GM15510 (cell line): Measurements from ENCODE around the gene SETD4.

Experiments used
- POLR2A ChIP-seq: IDR thresholded peaks from 3 replicates; pipeline ENCODE4 v1.6.1; 2011; ENCODE audit warnings: borderline replicate concordance; ENCODE audit not compliant: insufficient read length; ENCODE audit errors: extremely low read depth

SETD4 gene, protein sequence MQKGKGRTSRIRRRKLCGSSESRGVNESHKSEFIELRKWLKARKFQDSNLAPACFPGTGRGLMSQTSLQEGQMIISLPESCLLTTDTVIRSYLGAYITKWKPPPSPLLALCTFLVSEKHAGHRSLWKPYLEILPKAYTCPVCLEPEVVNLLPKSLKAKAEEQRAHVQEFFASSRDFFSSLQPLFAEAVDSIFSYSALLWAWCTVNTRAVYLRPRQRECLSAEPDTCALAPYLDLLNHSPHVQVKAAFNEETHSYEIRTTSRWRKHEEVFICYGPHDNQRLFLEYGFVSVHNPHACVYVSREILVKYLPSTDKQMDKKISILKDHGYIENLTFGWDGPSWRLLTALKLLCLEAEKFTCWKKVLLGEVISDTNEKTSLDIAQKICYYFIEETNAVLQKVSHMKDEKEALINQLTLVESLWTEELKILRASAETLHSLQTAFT

DNA sequence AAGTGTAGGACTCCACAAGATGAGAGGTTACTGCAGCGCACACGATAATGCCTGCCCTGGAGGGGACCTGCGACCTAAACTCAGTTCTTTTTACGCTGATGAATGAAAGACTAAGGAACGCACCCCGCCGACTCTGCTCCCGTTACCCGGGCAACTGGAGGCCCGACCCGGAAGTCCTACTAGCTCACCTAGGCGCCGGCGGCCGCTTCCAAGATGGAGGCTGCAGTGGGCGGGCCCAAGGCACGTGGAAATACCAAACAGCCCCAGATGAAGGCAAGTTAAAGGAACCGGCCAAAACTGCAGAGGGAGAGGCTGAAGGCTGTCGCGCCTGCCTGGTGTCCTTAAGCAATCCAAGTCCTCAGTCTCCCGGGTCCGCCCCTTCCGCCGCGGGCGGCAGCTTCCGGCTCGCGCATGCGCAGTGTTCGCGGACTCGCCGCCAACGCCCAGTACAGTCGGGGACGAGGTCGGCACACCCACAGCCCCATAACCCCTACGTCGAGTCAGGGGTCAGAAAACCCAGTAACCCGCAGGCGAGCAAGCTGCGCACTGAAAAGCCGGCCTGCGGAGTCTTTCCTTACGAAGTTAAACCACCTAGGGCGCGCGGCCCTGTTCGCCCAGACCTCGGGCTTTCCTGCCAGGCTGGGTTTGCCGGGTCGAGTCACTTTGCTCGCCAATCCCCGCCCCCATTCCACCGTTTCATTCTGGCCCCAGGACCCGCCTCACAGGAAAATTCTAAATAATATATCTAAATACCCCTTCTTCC, at the start of gene SETD4:
TSS of gene SETD4 (minus strand) at position 368 of the 763 bp plus-strand sequence. CDS start 1,638 bp downstream, outside the sequence.
- peak; percentile 91 for TF ChIP-seq POLR2A

- no peak for TF ChIP-seq POLR2A
Observed at GRCh38 chr21:36109868-36110267, 49.5 kb upstream of the SETD4 start.

GRCh38 chr21:36105327-36105842, 45.1 kb upstream of the SETD4 start:
- TF ChIP-seq POLR2A: no peak

DNA sequence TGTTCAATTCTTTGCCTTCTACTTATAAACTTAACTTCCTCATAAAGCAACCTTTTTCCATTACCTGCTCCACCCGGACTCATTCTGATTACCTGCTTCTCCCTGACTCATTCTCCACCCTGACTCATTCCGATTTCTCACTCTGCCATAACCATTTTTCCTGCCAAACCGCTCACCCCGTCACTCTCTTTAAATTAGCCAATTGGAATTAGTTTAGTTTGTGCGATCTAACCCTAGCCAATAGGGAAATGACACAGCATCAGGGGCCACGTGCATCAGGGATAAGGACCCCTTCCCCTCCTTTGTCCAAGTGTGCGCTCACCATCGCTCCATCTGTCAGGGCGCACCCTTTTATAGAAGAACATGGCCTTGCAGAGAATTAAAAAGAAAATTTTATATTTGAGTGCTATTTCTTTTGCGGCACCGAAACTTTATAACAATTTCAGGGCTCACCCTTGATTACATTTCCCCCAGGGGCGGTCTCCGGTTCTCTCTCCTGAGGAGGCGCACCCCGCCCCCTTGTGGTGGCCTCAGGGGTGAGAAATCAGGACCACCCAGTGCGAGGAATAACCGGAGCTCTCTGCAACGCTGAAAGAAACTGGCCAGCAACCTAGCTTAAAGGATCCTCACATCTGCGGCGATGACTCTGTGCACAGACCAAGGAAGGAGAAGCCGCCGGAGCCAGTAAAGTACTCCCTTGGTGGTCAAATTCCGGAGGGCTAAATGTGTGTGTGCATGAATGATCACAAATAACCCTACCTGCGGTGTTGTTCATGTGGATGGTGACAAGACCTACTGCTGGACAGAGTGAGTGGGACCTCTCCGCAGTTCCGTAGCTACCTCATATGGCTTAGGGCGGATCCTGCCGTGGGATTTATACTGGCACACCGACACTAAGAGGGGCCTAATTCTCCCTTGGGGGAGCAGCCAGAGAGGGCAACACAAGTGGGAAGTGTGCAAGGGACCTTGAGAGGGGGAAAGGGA, 44.3 kb upstream of the SETD4 start:
- TF ChIP-seq POLR2A: no peak

- no peak for TF ChIP-seq POLR2A
Observed at GRCh38 chr21:36103434-36103833, 43.1 kb upstream of the SETD4 start.

- no peak for TF ChIP-seq POLR2A
Observed at GRCh38 chr21:36100971-36101641, 40.8 kb upstream of the SETD4 start.

GRCh38 chr21:36099000-36099399, 38.7 kb upstream of the SETD4 start:
- TF ChIP-seq POLR2A: no peak

DNA sequence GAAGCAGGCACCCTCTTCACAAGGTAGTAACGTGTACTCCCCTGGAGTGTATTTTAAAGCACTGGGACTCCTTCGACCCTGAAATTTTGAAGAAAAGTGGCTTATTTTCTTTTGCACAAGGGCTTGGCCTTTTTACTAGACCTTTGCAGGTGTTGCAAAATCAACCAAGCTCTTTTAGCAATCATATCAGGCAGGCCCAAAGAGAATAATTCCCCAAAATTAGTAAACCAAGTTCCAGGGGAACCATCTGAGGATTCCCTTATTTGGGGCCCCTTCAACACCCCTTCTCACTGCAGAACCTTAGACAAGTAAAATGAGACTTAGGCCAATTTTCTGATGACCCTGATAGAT, 37.8 kb upstream of the SETD4 start:
- TF ChIP-seq POLR2A: no peak

DNA sequence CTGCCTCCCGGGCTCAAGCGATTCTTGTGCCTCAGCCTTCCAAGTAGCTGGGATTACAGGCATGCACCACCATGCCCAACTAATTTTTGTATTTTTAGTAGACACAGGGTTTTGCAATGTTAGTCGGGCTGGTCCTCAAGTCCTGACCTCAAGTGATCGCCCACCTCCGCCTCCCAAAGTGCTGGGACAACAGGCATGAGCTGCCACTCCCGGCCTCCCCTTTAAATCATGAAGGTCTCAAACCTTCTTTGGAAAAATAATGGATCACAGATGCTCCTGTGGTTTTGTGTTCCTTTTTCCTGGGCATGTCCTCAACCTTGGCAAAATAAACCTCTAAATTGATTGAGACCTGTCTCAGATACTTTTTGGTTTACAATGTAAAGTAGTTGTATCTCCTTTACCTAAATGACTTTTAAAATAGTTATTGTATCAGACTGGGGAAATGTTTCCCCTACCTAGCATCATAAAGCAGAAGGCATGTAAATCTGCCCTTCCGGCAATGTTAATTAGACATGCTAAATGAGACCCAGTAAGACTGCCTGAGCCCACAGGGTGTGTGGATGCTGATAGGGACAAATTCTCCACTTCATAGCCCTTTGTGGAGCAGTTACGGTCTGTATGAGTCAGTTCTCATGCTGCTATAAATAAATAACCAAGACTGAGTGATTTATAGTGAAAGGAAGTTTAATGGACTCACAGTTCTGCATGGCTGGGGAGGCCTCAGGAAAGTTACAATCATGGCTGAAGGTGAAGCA, 37.3 kb upstream of the SETD4 start:
- no peak for TF ChIP-seq POLR2A

- no peak for TF ChIP-seq POLR2A
Observed at GRCh38 chr21:36096398-36097290, 36.3 kb upstream of the SETD4 start.

DNA sequence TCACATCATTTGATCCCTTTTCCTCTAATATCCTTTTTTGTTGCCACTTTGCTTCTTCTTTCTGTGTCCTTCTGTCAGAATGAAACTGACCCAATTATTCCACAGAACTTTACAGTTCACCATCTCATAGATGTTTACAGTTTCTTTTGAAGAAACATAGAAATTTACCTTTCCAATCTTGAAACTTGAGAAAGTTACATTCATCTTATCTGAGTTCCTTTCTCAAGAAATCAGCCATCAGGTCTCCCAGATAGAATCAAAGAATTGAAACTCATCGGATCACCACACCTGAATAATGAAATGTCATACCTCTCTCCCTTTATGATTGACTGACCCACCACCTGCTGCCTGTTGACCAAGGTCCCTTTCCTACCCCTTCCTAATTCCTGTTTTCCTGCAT, 33.2 kb upstream of the SETD4 start:
- no peak for TF ChIP-seq POLR2A

- no peak for TF ChIP-seq POLR2A
Observed at GRCh38 chr21:36092681-36093080, 32.4 kb upstream of the SETD4 start.

- TF ChIP-seq POLR2A: no peak
Observed at GRCh38 chr21:36089946-36090345, 29.6 kb upstream of the SETD4 start.
